ENCODE data around the gene FOLR2.
"Not testable (repeated sequence)": the region's sequence is repeated elsewhere in the genome, so short reads cannot be mapped to it uniquely, and the experiment has no call there.

Gene FOLR2

GRCh38 chr11:72216638-72217037 is at the start of gene FOLR2:
TSS of gene FOLR2 (plus strand) at chr11:72216794. CDS start at chr11:72218585, 1,791 bp downstream.
- DNase-seq: no peak

DNA sequence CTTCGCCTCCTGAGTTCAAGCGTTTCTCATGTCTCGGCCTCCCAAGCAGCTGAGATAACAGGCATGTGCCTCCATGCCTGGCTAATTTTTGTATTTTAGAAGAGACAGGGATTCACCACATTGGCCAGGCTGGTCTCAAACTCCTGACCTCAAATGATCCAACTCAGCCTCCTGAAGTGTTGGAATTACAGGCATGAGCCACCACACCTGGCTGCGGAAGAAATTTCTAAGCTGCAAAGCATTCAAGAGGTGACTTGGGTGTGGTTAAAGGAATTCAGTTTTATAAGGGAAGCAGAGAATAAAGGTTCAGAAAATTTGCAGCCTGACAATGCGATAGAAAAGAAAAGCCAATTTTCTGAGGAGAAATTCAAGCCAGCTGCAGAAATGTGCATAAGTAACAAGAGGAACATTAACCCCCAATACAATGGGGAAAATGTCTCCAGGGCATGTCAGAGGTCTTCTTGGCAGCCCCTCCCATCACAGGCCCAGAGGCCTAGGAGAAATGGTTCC is 47.5 kb upstream of the FOLR2 start:
- not testable (repeated sequence) for DNase-seq

- DNase-seq: not testable (repeated sequence)
Measured at GRCh38 chr11:72169754-72170153, 46.8 kb upstream of the FOLR2 start.

GRCh38 chr11:72172043-72172442 is 44.6 kb upstream of the FOLR2 start:
- DNase-seq: not testable (repeated sequence)

DNA sequence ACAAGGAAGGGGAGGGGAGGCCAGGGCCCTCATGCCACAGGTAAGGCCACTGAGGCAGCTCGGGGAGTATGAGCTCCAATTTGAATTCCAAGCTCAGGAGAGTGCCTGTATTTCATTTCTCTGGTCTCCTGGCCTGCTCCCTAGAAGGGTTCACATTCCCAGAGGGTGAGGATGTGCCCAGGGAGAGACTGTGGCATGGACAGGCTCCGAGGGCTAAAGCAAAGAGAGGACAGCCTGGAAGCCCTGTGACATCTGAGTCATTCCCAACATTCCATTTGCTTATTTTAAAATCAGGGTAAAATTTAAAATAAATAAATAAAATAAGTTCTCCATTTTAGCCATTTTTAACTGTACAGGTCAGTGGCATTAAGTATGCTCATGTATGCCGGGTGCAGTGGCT is 43.3 kb upstream of the FOLR2 start:
- no peak for DNase-seq

- DNase-seq: no peak
Measured at GRCh38 chr11:72174302-72175070, 42.1 kb upstream of the FOLR2 start.

DNA sequence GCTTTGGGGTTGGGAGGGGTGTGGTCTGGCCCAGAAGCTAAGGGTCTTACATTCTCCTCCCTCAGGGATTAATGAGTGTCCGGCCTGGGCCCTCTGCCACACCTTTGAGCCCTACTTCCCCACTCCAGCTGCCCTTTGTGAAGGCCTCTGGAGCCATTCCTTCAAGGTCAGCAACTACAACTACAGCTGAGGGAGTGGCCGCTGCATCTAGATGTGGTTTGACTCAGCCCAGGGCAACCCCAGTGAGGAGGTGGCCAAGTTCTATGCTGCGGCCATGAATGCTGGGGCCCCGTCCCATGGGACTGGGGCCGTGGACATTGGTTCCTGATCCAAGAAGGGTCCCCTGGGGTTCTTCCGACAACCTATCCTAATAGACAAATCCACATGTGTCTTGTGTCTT is 38.9 kb upstream of the FOLR2 start:
- DNase-seq: no peak

GRCh38 chr11:72179049-72179803 is 37.4 kb upstream of the FOLR2 start:
- DNase-seq: no peak

- no peak for DNase-seq
Measured at GRCh38 chr11:72179804-72180396, 36.7 kb upstream of the FOLR2 start.

GRCh38 chr11:72180892-72181552 is 35.6 kb upstream of the FOLR2 start:
- not testable (repeated sequence) for DNase-seq

DNA sequence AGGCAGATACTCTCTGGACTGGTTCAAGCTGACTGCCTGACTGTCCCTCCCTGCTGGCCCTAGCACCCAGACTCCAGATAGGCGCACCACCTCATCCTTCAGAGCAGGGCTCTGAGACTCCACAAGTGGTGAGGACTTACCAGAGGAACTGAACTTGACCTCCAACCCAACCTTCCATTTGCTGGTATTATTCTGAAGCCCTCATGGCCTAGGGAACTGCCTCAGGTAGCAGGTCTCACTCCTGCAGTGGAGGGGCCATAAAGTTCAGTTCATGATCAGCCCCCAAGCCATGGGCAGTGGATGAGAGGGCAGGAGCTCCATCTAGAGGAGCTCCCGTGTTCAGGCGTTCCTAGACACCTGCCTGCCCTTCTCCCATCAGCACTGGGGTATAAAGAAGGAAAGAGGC is 35.0 kb upstream of the FOLR2 start:
- peak; percentile 64 for DNase-seq

- DNase-seq: no peak
Measured at GRCh38 chr11:72188267-72188666, 28.3 kb upstream of the FOLR2 start.

DNA sequence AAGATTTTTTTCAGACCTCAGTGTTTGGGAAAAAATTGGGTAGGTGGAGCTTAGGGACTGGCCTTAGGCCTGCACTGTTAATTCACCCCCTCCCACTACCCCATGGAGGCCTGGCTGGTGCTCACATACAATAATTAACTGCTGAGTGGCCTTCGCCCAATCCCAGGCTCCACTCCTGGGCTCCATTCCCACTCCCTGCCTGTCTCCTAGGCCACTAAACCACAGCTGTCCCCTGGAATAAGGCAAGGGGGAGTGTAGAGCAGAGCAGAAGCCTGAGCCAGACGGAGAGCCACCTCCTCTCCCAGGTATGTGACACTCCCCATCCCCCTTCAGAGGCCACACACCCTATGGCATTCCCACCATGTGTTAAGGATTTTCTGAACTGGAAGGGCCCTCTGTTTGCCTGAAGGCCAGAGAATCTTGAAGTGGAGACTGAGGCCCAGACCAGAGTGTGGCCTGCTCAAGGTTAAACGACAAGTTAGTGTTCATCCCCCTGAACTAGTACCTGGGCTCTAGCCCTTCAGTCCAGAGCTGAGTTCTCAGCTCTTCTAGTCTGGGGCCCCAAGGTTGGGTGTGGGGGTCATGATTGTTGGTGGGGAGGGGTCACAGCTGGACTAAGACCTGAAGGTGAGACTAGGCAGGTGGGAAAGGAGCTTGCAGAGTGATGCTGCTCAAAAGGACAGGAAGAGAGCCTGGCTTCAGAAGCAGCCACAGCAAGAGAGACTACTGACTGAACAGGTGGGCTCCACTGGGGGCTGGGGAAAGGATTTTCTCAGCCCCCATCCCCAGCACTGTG is 26.9 kb upstream of the FOLR2 start:
- no peak for DNase-seq

- DNase-seq: no peak
Measured at GRCh38 chr11:72190631-72191071, 25.9 kb upstream of the FOLR2 start.

GRCh38 chr11:72191961-72192381 is 24.6 kb upstream of the FOLR2 start, which contains the start of gene FOLR1:
TSS of gene FOLR1 (plus strand) at chr11:72192140. CDS start at chr11:72192174, 34 bp downstream.
- no peak for DNase-seq

DNA sequence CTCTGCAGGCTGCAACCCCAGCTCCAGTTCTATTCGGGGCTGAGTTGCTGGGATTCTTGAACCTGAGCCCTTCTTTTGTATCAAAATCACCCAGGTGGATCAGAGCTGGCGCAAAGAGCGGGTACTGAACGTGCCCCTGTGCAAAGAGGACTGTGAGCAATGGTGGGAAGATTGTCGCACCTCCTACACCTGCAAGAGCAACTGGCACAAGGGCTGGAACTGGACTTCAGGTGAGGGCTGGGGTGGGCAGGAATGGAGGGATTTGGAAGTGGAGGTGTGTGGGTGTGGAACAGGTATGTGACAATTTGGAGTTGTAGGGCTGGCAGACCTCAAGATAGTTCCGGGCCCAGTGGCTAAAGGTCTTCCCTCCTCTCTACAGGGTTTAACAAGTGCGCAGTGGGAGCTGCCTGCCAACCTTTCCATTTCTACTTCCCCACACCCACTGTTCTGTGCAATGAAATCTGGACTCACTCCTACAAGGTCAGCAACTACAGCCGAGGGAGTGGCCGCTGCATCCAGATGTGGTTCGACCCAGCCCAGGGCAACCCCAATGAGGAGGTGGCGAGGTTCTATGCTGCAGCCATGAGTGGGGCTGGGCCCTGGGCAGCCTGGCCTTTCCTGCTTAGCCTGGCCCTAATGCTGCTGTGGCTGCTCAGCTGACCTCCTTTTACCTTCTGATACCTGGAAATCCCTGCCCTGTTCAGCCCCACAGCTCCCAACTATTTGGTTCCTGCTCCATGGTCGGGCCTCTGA is 20.9 kb upstream of the FOLR2 start:
- DNase-seq: no peak

- DNase-seq: not testable (repeated sequence)
Measured at GRCh38 chr11:72201445-72201844, 15.1 kb upstream of the FOLR2 start.

GRCh38 chr11:72202571-72202970 is 14.0 kb upstream of the FOLR2 start:
- DNase-seq: no peak

- no peak for DNase-seq
Measured at GRCh38 chr11:72203163-72203562, 13.4 kb upstream of the FOLR2 start.

- no peak for DNase-seq
Measured at GRCh38 chr11:72204886-72205285, 11.7 kb upstream of the FOLR2 start.

GRCh38 chr11:72206794-72207193 is 9.8 kb upstream of the FOLR2 start:
- DNase-seq: not testable (repeated sequence)

Measured in hematopoietic multipotent progenitor cell treated with erythropoietin and hydrocortisone succinate and interleukin-3 and kit ligand, for 8 days (in vitro differentiated cells).